Prostate gland (tissue), 2 donors: ENCODE measurements around the gene GOLGA5.

Experiments used
- POLR2A ChIP-seq: fragments of 450-650 bp; IDR thresholded peaks from one replicate; pipeline ENCODE4 v1.6.1; 2016; ENCODE audit warnings: antibody characterized with exemption, mild to moderate bottlenecking
- POLR2AphosphoS5 ChIP-seq: sonication (generic); formaldehyde crosslinking; IDR thresholded peaks from one replicate; pipeline ENCODE4 v1.6.1; 2017; ENCODE audit warnings: antibody characterized with exemption
- TF ChIP-seq, protein P1 (sequence below), 4 experiments: fragments of 200-600 bp in 2 of 4; fragments of 450-650 bp in 2 of 4; sonication (generic) in 2 of 4; IDR thresholded peaks; 1 replicate in 3 of 4; 2 replicates in 1 of 4; pipeline ENCODE4 v1.5.1; 2016 to 2019; ENCODE audit warnings: antibody characterized with exemption in 4 of 4, mild to moderate bottlenecking in 2 of 4, moderate library complexity in 2 of 4

DNA sequence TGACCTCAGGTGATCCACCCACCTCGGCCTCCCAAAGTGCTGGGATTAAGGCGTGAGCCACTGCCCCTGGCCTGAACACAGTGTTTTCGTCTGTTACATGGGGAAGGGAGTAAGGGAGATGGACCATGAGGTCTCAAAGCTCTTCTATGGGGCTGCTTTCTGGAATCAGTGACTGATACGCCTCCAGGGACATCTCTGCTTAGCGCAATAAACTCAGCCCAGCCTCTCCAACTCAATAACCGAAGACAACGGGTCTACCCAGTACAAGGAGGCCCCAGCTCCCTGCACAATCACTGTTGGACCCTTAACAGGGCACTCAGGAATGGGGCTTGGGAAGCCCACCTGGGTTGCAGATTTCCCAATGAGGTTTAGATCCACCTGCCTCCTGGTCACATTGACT is 86.2 kb downstream of the GOLGA5 start:
- TF ChIP-seq, protein P1, sequence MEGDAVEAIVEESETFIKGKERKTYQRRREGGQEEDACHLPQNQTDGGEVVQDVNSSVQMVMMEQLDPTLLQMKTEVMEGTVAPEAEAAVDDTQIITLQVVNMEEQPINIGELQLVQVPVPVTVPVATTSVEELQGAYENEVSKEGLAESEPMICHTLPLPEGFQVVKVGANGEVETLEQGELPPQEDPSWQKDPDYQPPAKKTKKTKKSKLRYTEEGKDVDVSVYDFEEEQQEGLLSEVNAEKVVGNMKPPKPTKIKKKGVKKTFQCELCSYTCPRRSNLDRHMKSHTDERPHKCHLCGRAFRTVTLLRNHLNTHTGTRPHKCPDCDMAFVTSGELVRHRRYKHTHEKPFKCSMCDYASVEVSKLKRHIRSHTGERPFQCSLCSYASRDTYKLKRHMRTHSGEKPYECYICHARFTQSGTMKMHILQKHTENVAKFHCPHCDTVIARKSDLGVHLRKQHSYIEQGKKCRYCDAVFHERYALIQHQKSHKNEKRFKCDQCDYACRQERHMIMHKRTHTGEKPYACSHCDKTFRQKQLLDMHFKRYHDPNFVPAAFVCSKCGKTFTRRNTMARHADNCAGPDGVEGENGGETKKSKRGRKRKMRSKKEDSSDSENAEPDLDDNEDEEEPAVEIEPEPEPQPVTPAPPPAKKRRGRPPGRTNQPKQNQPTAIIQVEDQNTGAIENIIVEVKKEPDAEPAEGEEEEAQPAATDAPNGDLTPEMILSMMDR (IDR thresholded peaks at IDR 0.05), result no peak
- TF ChIP-seq POLR2A (no peak), POLR2AphosphoS5 (no peak)
